GM23338 (cell line): ENCODE data around the gene MTRF1L. TPM values are rescaled to one million over a fixed set of nuclear protein-coding genes. Genes with fewer than 3 reads are reported as not detected.

Experiments used
- ATAC-seq: fragments of 200-7000 bp; cut with Tn5 transposase; 3 replicates; pipeline ENCODE4 v1.9.1; 2020
- DNase-seq: peaks from one replicate; pipeline ENCODE4 v3.0.0-alpha.2; 2015; ENCODE audit warnings: low spot score
- H2AFZ ChIP-seq: fragments of 200-600 bp; sonication (generic); 2 replicates; pipeline ENCODE4 v1.8.0; 2016; ENCODE audit warnings: antibody characterized with exemption, mild to moderate bottlenecking, moderate library complexity
- H3F3A ChIP-seq: fragments of 200-600 bp; sonication (generic); replicated peaks from 2 replicates; pipeline ENCODE4 v1.8.0; 2017; ENCODE audit warnings: antibody characterized with exemption, mixed run types, low read depth
- H3K27ac ChIP-seq: fragments of 200-600 bp; sonication (generic); 2 replicates; pipeline ENCODE4 v1.6.1; 2016; ENCODE audit warnings: low read depth
- H3K27me3 ChIP-seq: fragments of 200-600 bp; sonication (generic); 2 replicates; pipeline ENCODE4 v1.8.0; 2016; ENCODE audit warnings: mild to moderate bottlenecking, mixed run types, moderate library complexity; ENCODE audit not compliant: insufficient read depth
- H3K36me3 ChIP-seq: fragments of 200-600 bp; sonication (generic); 2 replicates; pipeline ENCODE4 v1.8.0; 2016; ENCODE audit warnings: mild to moderate bottlenecking; ENCODE audit not compliant: insufficient read depth
- H3K4me1 ChIP-seq: fragments of 200-600 bp; sonication (generic); 2 replicates; pipeline ENCODE4 v1.8.0; 2016; ENCODE audit warnings: mild to moderate bottlenecking, moderate library complexity; ENCODE audit not compliant: insufficient read depth
- H3K4me2 ChIP-seq: fragments of 200-600 bp; sonication (generic); 2 replicates; pipeline ENCODE4 v1.7.1; 2017; ENCODE audit warnings: mixed run types
- H3K4me3 ChIP-seq: fragments of 200-600 bp; sonication (generic); 2 replicates; pipeline ENCODE4 v1.6.1; 2016; ENCODE audit warnings: mixed run types
- H3K79me2 ChIP-seq: fragments of 200-600 bp; sonication (generic); replicated peaks from 2 replicates; pipeline ENCODE4 v1.8.0; 2017; ENCODE audit warnings: mild to moderate bottlenecking; ENCODE audit not compliant: insufficient read depth
- H3K9me2 ChIP-seq: fragments of 200-600 bp; sonication (generic); 2 replicates; pipeline ENCODE4 v1.8.0; 2017; ENCODE audit not compliant: insufficient read depth
- H4K20me1 ChIP-seq: fragments of 200-600 bp; sonication (generic); replicated peaks from 2 replicates; pipeline ENCODE4 v1.8.0; 2017; ENCODE audit warnings: mild to moderate bottlenecking; ENCODE audit not compliant: insufficient read depth
- H3K27ac Mint-ChIP-seq: 2 replicates; pipeline ENCODE4 v1.8.0; 2020; ENCODE audit warnings: inconsistent platforms, mild to moderate bottlenecking, moderate library complexity, mixed read lengths
- H3K27me3 Mint-ChIP-seq: 3 replicates; pipeline ENCODE4 v1.8.0; 2022; ENCODE audit warnings: low read depth, mild to moderate bottlenecking, moderate library complexity, mixed read lengths, inconsistent platforms; ENCODE audit not compliant: insufficient read depth, poor library complexity
- H3K36me3 Mint-ChIP-seq: 3 replicates; pipeline ENCODE4 v1.8.0; 2021; ENCODE audit warnings: low read depth, mild to moderate bottlenecking, inconsistent platforms, moderate library complexity, mixed read lengths
- H3K4me1 Mint-ChIP-seq: 3 replicates; pipeline ENCODE4 v1.8.0; 2020; ENCODE audit warnings: mild to moderate bottlenecking, inconsistent platforms, mixed read lengths
- H3K4me3 Mint-ChIP-seq: 3 replicates; pipeline ENCODE4 v1.8.0; 2021; ENCODE audit warnings: moderate library complexity, mild to moderate bottlenecking, inconsistent platforms, mixed read lengths
- H3K9me3 Mint-ChIP-seq: 3 replicates; pipeline ENCODE4 v1.8.0; 2020; ENCODE audit warnings: moderate library complexity, mild to moderate bottlenecking, inconsistent platforms, mixed read lengths
- NANOG ChIP-seq: IDR thresholded peaks from 2 replicates; pipeline ENCODE4 v1.6.1; 2016; ENCODE audit warnings: antibody characterized with exemption, borderline replicate concordance
- POLR2AphosphoS5 ChIP-seq: IDR thresholded peaks from 2 replicates; pipeline ENCODE4 v1.6.1; 2016; ENCODE audit warnings: antibody characterized with exemption, low read depth
- STAT1 ChIP-seq: IDR thresholded peaks from one replicate; pipeline ENCODE4 v1.6.1; 2016; ENCODE audit warnings: antibody characterized with exemption; ENCODE audit not compliant: unreplicated experiment
- ZNF331 ChIP-seq: fragments of 250-450 bp; sonication (Bioruptor Pico); IDR thresholded peaks from 2 replicates; pipeline ENCODE4 v1.5.0; 2020; ENCODE audit warnings: low read depth, mild to moderate bottlenecking, moderate library complexity
- polyA plus RNA-seq: library from polyadenylated mRNA; unstranded; fragments of >200 nt; fragmentation: Nextera tagmentation; extraction: Ambion mirVana; gene quantifications from 2 replicates; pipeline ENCODE4 v1.2.1, GENCODE V29; 2016
- total RNA-seq: library from RNA; depleted of rRNA; stranded (reverse); fragments of >200 nt; shearing (Covaris generic); gene quantifications from 2 replicates; pipeline ENCODE4 v1.2.3, GENCODE V29; 2014
- TF ChIP-seq, protein P1 (sequence below), 2 experiments: fragments of 200-600 bp in 1 of 2; sonication (generic) in 1 of 2; conservative IDR thresholded peaks; 2 replicates each; pipeline versions ENCODE4 v1.5.1 to v1.6.1; 2016 to 2017; ENCODE audit warnings: antibody characterized with exemption in 2 of 2, low read depth in 2 of 2, mild to moderate bottlenecking in 2 of 2, moderate library complexity in 1 of 2
- TF ChIP-seq, protein P2 (sequence below): IDR thresholded peaks from one replicate; pipeline ENCODE4 v1.6.1; 2018; ENCODE audit warnings: antibody characterized with exemption; ENCODE audit not compliant: unreplicated experiment

MTRF1L gene
- total and polyA plus RNA-seq, 2 experiments from 2014 or later = 20.5 to 28.3 TPM

DNA sequence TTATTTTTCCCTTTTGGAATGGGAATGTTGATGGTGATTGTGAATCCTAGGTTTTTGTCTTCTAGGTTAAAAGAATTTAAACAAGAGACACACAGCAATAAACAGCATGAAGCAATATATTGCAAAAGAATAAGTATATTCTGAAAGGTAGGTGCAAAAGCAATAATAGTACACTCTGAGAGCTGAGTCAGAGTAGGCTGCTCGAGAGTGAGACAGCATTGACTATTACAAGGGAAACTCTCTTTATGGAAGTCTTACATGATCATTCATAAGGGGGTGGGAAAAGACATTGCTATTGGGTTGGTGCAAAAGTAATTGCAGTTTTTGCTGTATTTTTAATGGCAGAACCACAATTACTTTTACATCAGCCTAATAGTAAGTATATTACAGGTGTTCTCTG is 44.7 kb downstream of the MTRF1L start:
- Mint-ChIP-seq H3K9me3 (no peaks in the 10 kb centered on the region), H3K4me1 (peaks cover 4% of the 10 kb centered on the region)

DNA sequence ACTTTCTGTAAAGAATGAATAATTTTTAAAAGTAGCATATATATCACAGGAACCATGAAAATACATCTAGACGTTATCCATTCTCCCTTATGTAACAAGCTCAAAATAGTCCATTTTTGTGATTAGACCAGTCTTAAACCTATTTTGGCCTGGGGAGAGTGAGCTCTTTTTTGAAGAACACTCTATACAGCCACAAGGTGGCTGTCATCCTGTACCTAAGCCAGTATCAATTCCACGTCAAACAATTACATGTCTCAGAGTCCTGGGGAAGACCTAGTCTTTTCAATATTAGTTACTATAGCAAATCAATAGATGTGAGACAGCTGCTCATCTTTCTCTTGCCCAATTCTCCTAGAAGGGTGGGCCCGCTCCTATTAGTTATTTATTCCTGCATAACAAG is 48.1 kb downstream of the MTRF1L start:
- H3K9me3 Mint-ChIP-seq = no peaks in the 10 kb centered on the region
- H3K36me3 Mint-ChIP-seq = no peaks in the 10 kb centered on the region
- Histone ChIP-seq H3K9me2 (no peaks in the 10 kb centered on the region), H3K27me3 (no peaks in the 10 kb centered on the region), H3K4me2 (no peak overlapping the region), H2AFZ (no peak overlapping the region), H4K20me1 (no peaks in the 10 kb centered on the region), H3K4me1 (peaks cover 19% of the 10 kb centered on the region), H3K36me3 (no peaks in the 10 kb centered on the region), H3F3A (no peaks in the 10 kb centered on the region), H3K4me3 (no peak overlapping the region), H3K27ac (no peak overlapping the region), H3K79me2 (no peaks in the 10 kb centered on the region)
- peaks cover 14% of the 10 kb centered on the region for H3K4me1 Mint-ChIP-seq
- no peak overlapping the region for H3K4me3 Mint-ChIP-seq
- H3K27ac Mint-ChIP-seq = no peak overlapping the region
- ATAC-seq = no peak
- TF ChIP-seq STAT1 (no peak), POLR2AphosphoS5 (no peak), NANOG (no peak)
- TF ChIP-seq, protein P1, sequence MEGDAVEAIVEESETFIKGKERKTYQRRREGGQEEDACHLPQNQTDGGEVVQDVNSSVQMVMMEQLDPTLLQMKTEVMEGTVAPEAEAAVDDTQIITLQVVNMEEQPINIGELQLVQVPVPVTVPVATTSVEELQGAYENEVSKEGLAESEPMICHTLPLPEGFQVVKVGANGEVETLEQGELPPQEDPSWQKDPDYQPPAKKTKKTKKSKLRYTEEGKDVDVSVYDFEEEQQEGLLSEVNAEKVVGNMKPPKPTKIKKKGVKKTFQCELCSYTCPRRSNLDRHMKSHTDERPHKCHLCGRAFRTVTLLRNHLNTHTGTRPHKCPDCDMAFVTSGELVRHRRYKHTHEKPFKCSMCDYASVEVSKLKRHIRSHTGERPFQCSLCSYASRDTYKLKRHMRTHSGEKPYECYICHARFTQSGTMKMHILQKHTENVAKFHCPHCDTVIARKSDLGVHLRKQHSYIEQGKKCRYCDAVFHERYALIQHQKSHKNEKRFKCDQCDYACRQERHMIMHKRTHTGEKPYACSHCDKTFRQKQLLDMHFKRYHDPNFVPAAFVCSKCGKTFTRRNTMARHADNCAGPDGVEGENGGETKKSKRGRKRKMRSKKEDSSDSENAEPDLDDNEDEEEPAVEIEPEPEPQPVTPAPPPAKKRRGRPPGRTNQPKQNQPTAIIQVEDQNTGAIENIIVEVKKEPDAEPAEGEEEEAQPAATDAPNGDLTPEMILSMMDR (conservative IDR thresholded peaks at IDR 0.05; ENCODE audit: low read depth in 2 of 2) = peak in 1 of 2 experiments; percentile 42; a peak in 3 of 4 replicates
- no peaks in the 10 kb centered on the region for H3K27me3 Mint-ChIP-seq
- no peak for DNase-seq

More for the DNA sequence above, 44.7 kb downstream of the MTRF1L start:
- ATAC-seq (no peak), DNase-seq (no peak)
- Histone ChIP-seq H3F3A (no peaks in the 10 kb centered on the region), H4K20me1 (no peaks in the 10 kb centered on the region), H3K4me1 (peaks cover 2% of the 10 kb centered on the region; the same call in 1 of the 2 replicates), H3K4me3 (no peak overlapping the region), H3K27me3 (no peaks in the 10 kb centered on the region), H3K79me2 (no peaks in the 10 kb centered on the region), H3K27ac (no peak overlapping the region), H3K9me2 (no peaks in the 10 kb centered on the region), H3K4me2 (no peak overlapping the region), H3K36me3 (no peaks in the 10 kb centered on the region), H2AFZ (no peak overlapping the region; the same call in 1 of the 2 replicates)
- H3K27me3 Mint-ChIP-seq = no peaks in the 10 kb centered on the region
- no peaks in the 10 kb centered on the region for H3K36me3 Mint-ChIP-seq
- TF ChIP-seq ZNF331 (CRISPR knock-in tag) = no peak
- TF ChIP-seq, protein P1 (conservative IDR thresholded peaks at IDR 0.05; ENCODE audit: low read depth in 2 of 2) = no peak
- TF ChIP-seq, protein P2, sequence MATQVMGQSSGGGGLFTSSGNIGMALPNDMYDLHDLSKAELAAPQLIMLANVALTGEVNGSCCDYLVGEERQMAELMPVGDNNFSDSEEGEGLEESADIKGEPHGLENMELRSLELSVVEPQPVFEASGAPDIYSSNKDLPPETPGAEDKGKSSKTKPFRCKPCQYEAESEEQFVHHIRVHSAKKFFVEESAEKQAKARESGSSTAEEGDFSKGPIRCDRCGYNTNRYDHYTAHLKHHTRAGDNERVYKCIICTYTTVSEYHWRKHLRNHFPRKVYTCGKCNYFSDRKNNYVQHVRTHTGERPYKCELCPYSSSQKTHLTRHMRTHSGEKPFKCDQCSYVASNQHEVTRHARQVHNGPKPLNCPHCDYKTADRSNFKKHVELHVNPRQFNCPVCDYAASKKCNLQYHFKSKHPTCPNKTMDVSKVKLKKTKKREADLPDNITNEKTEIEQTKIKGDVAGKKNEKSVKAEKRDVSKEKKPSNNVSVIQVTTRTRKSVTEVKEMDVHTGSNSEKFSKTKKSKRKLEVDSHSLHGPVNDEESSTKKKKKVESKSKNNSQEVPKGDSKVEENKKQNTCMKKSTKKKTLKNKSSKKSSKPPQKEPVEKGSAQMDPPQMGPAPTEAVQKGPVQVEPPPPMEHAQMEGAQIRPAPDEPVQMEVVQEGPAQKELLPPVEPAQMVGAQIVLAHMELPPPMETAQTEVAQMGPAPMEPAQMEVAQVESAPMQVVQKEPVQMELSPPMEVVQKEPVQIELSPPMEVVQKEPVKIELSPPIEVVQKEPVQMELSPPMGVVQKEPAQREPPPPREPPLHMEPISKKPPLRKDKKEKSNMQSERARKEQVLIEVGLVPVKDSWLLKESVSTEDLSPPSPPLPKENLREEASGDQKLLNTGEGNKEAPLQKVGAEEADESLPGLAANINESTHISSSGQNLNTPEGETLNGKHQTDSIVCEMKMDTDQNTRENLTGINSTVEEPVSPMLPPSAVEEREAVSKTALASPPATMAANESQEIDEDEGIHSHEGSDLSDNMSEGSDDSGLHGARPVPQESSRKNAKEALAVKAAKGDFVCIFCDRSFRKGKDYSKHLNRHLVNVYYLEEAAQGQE = no peak
- no peak overlapping the region for H3K27ac Mint-ChIP-seq
- H3K4me3 Mint-ChIP-seq = no peak overlapping the region
